WTC11 (cell line): ENCODE measurements around the gene CLASP1.

Experiments used
- MXD4 ChIP-seq: fragments of 250-450 bp; sonication (Bioruptor Pico); IDR thresholded peaks from 2 replicates; pipeline ENCODE4 v1.8.0; 2021; ENCODE audit warnings: mild to moderate bottlenecking, moderate library complexity, borderline replicate concordance
- NR1H2 ChIP-seq: sonication (generic); formaldehyde crosslinking; IDR thresholded peaks from 2 replicates; pipeline ENCODE4 v1.9.0; 2021; ENCODE audit warnings: mild to moderate bottlenecking, moderate library complexity, missing genetic modification reagents
- NR2C2 ChIP-seq: sonication (generic); formaldehyde crosslinking; IDR thresholded peaks from 2 replicates; pipeline ENCODE4 v1.8.0; 2022; ENCODE audit warnings: mild to moderate bottlenecking, missing genetic modification reagents
- NR3C1 ChIP-seq: sonication (generic); formaldehyde crosslinking; conservative IDR thresholded peaks from 2 replicates; pipeline ENCODE4 v1.8.1; 2023; ENCODE audit warnings: low read depth, mild to moderate bottlenecking, missing genetic modification reagents
- ZNF232 ChIP-seq: sonication (generic); formaldehyde crosslinking; IDR thresholded peaks from 2 replicates; pipeline ENCODE4 v1.8.0; 2022; ENCODE audit warnings: mild to moderate bottlenecking, missing genetic modification reagents
- ZNF317 ChIP-seq: sonication (generic); formaldehyde crosslinking; IDR thresholded peaks from 2 replicates; pipeline ENCODE4 v1.8.1; 2023; ENCODE audit warnings: low read depth, mild to moderate bottlenecking, moderate library complexity, missing genetic modification reagents, borderline replicate concordance
- TF ChIP-seq, protein P1 (sequence below): fragments of 200-600 bp; IDR thresholded peaks from 2 replicates; pipeline ENCODE4 v1.8.0; 2022; ENCODE audit warnings: antibody characterized with exemption
- TF ChIP-seq, protein P2 (sequence below): sonication (generic); formaldehyde crosslinking; conservative IDR thresholded peaks from 2 replicates; pipeline ENCODE4 v1.8.1; 2022; ENCODE audit warnings: mild to moderate bottlenecking, missing genetic modification reagents
- TF ChIP-seq, protein P3 (sequence below): fragments of 250-450 bp; sonication (Bioruptor Pico); IDR thresholded peaks from 2 replicates; pipeline ENCODE4 v1.9.0; 2021; ENCODE audit warnings: mild to moderate bottlenecking
- TF ChIP-seq, protein P4 (sequence below): sonication (generic); formaldehyde crosslinking; IDR thresholded peaks from 2 replicates; pipeline ENCODE4 v1.8.0; 2022; ENCODE audit warnings: mild to moderate bottlenecking, missing genetic modification reagents
- TF ChIP-seq, protein P5 (sequence below): sonication (generic); formaldehyde crosslinking; IDR thresholded peaks from 2 replicates; pipeline ENCODE4 v1.8.1; 2022; ENCODE audit warnings: mild to moderate bottlenecking, moderate library complexity, missing genetic modification reagents
- TF ChIP-seq, protein P6 (sequence below): sonication (generic); formaldehyde crosslinking; IDR thresholded peaks from 2 replicates; pipeline ENCODE4 v1.8.1; 2022; ENCODE audit warnings: low read depth, mild to moderate bottlenecking, moderate library complexity, missing genetic modification reagents, borderline replicate concordance

DNA sequence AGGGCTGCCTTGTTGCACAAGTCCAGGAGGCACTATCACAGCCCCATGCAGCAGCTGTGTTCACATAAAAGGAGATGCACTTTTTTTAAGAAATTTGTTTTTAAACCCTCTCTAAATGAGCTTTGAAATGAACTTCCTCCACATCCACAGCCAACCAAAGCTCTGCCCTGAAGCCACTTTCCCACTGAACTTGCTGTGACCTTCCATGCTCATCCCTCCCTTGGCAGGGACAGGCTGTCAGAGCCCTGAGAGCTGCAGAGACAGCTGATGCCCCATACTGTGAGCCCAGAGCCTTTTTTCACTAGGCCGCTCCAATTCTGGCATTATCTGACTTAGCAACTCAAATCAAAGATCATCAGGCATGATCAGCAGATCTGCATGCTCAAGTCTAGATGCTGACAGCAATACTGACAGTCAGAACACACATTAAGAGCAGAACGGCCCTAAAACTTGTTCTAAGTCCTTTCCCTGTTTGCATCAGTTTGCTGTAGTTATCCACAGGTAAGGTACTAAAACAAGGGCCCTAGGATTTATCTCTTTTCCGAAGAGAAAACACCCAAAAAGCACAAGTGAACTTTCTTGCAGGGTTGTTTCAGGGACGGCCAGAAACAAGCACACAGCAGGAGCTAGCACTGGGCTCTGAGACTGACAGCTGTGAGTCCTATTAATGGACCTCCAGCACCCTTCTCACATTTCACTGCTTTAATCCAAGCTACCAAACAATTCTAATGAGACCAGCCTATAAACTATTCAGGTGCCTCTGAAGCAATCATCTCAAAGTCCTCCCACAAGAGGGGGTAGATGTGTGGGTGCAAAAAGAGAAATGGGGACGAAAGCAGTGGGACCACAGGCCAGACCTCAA is 83.6 kb downstream of the CLASP1 start:
- TF ChIP-seq, protein P1, sequence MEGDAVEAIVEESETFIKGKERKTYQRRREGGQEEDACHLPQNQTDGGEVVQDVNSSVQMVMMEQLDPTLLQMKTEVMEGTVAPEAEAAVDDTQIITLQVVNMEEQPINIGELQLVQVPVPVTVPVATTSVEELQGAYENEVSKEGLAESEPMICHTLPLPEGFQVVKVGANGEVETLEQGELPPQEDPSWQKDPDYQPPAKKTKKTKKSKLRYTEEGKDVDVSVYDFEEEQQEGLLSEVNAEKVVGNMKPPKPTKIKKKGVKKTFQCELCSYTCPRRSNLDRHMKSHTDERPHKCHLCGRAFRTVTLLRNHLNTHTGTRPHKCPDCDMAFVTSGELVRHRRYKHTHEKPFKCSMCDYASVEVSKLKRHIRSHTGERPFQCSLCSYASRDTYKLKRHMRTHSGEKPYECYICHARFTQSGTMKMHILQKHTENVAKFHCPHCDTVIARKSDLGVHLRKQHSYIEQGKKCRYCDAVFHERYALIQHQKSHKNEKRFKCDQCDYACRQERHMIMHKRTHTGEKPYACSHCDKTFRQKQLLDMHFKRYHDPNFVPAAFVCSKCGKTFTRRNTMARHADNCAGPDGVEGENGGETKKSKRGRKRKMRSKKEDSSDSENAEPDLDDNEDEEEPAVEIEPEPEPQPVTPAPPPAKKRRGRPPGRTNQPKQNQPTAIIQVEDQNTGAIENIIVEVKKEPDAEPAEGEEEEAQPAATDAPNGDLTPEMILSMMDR = no peak
- no peak for TF ChIP-seq NR2C2 (CRISPR knock-in tag)
- no peak for TF ChIP-seq MXD4 (CRISPR knock-in tag)
- TF ChIP-seq NR3C1 (CRISPR knock-in tag) = no peak
- TF ChIP-seq, protein P2, sequence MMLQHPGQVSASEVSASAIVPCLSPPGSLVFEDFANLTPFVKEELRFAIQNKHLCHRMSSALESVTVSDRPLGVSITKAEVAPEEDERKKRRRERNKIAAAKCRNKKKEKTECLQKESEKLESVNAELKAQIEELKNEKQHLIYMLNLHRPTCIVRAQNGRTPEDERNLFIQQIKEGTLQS = no peak
- TF ChIP-seq, protein P3, sequence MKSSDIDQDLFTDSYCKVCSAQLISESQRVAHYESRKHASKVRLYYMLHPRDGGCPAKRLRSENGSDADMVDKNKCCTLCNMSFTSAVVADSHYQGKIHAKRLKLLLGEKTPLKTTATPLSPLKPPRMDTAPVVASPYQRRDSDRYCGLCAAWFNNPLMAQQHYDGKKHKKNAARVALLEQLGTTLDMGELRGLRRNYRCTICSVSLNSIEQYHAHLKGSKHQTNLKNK (CRISPR knock-in tag) = no peak
- no peak for TF ChIP-seq NR1H2 (CRISPR knock-in tag)
- TF ChIP-seq, protein P4, sequence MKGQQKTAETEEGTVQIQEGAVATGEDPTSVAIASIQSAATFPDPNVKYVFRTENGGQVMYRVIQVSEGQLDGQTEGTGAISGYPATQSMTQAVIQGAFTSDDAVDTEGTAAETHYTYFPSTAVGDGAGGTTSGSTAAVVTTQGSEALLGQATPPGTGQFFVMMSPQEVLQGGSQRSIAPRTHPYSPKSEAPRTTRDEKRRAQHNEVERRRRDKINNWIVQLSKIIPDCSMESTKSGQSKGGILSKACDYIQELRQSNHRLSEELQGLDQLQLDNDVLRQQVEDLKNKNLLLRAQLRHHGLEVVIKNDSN (CRISPR knock-in tag) = no peak
- TF ChIP-seq ZNF317 = no peak
- no peak for TF ChIP-seq ZNF232 (CRISPR knock-in tag)
- TF ChIP-seq, protein P5, sequence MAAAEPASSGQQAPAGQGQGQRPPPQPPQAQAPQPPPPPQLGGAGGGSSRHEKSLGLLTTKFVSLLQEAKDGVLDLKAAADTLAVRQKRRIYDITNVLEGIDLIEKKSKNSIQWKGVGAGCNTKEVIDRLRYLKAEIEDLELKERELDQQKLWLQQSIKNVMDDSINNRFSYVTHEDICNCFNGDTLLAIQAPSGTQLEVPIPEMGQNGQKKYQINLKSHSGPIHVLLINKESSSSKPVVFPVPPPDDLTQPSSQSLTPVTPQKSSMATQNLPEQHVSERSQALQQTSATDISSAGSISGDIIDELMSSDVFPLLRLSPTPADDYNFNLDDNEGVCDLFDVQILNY (CRISPR knock-in tag) = no peak
- TF ChIP-seq, protein P6, sequence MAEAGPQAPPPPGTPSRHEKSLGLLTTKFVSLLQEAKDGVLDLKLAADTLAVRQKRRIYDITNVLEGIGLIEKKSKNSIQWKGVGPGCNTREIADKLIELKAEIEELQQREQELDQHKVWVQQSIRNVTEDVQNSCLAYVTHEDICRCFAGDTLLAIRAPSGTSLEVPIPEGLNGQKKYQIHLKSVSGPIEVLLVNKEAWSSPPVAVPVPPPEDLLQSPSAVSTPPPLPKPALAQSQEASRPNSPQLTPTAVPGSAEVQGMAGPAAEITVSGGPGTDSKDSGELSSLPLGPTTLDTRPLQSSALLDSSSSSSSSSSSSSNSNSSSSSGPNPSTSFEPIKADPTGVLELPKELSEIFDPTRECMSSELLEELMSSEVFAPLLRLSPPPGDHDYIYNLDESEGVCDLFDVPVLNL (CRISPR knock-in tag) = no peak
